DMS79 (cell line): ENCODE data around the gene CHRNB2.

ENCODE experiments used
- DNase-seq: peaks from one replicate; lab custom pipeline; 2025; lab: John Stamatoyannopoulos, UW

The CHRNB2 gene

GRCh38 chr1:154611150-154611862 lies 43.7 kb downstream of the CHRNB2 start:
- no peak for DNase-seq

- no peak for DNase-seq
Measured at GRCh38 chr1:154614247-154614646, 46.7 kb downstream of the CHRNB2 start.

GRCh38 chr1:154614901-154615300 lies 47.3 kb downstream of the CHRNB2 start:
- no peak for DNase-seq

GRCh38 chr1:154615411-154615810 lies 47.8 kb downstream of the CHRNB2 start:
- no peak for DNase-seq

GRCh38 chr1:154616659-154617345 lies 49.2 kb downstream of the CHRNB2 start:
- DNase-seq = no peak

GRCh38 chr1:154619181-154619948 lies 51.8 kb downstream of the CHRNB2 start:
- no peak for DNase-seq

- DNase-seq = no peak
Measured at GRCh38 chr1:154620751-154621150, 53.2 kb downstream of the CHRNB2 start.

- no peak for DNase-seq
Measured at GRCh38 chr1:154621875-154622274, 54.3 kb downstream of the CHRNB2 start.

GRCh38 chr1:154622503-154623039 lies 55.0 kb downstream of the CHRNB2 start:
- DNase-seq = no peak

- no peak for DNase-seq
Measured at GRCh38 chr1:154623358-154623757, 55.8 kb downstream of the CHRNB2 start.

GRCh38 chr1:154624746-154625643 lies 57.4 kb downstream of the CHRNB2 start:
- no peak for DNase-seq

GRCh38 chr1:154626456-154627256 lies 59.1 kb downstream of the CHRNB2 start:
- no peak for DNase-seq

- DNase-seq = peak; percentile 65
Measured at GRCh38 chr1:154627257-154628120, 59.9 kb downstream of the CHRNB2 start.

- no peak for DNase-seq
Measured at GRCh38 chr1:154628121-154628405, 60.5 kb downstream of the CHRNB2 start.

- DNase-seq = no peak
Measured at GRCh38 chr1:154629061-154629674, 61.6 kb downstream of the CHRNB2 start.
